GM19193 (cell line): ENCODE results near the gene GGCX.
A peak's percentile ranks its signal among the peaks of the same experiment; 100 is the strongest.

Experiments
- POLR2A ChIP-seq: IDR thresholded peaks from 4 replicates; pipeline ENCODE4 v1.6.1; 2011; ENCODE audit not compliant: insufficient read depth, insufficient read length; ENCODE audit errors: extremely low read depth

Gene GGCX

DNA sequence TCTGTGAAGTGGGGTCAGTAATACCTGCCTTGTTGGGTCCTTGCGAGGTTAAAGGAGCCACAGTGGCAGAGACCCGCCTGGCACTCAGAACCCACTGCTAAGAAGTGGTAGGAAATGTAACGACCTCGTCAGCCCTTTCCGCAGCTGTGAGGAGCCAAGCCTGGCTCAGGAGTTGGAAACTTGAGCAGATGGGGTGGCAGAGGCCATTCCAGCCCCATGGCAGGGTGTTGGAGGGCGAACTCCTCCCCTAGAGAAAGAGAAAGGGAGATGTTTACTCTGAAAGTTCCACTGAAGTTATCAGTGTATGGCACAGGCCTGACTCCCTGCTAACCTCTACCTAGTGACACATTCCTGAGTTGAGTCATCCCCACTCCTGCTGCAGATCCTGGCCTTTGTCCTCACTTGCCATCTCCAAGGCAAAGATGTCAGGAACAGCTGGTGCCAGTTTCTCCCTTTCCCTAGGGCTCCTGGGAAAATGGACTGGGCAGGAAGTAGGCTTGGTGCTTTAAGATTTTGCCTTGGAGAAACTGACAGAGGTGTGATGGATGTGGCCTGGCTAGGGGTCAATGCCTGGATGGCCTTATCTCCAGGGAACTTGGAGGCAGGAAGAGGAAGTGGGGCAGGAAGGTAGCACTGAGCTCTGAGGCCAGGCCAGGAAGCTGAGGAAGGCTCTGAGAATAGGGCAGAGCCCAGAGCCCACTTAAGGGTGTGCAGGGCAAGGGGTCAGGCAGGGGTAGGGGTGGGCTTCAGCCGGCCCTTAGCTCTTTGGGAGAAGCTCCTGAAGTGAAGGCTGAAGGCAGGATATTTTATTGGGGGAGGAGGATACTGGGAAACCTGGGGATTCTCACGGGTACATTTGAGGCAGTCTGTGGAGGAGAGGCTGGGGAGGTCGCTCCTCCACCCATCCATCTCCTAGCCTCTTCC lies 23.8 kb upstream of the GGCX start:
- no peak for TF ChIP-seq POLR2A

DNA sequence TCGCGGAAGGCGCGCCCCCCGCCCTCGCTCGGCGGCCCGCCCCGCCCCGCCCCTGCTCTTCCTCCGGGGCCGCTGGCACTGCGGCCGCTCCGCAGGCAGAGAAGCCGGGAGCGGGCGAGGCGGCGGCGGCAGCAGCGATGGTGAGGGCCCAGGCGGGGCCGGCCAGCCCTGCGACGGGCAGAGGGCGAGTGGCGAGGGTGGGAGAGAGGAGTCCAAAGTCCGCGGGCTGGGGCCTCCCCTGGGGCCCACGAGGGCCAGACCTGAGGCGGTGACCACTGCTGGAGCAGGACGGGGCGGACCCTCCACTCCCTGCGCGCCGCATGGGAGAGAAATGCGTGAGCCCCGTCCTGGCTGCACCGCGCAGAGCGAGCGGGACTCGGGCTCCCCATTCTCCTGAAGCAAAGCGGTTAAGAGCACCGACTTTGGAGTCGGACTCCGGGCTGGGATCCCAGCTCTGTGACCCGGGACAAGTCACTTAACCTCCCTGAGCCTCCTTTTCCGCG lies 23.1 kb upstream of the GGCX start, which contains the start of gene VAMP5:
VAMP5 (plus strand) TSS at position 78 of the 503 bp plus-strand sequence; CDS start at position 138, 60 bp downstream.
- peak; percentile 57 for TF ChIP-seq POLR2A

- TF ChIP-seq POLR2A = no peak
Measured at GRCh38 chr2:85583667-85584353, 22.5 kb upstream of the GGCX start.

DNA sequence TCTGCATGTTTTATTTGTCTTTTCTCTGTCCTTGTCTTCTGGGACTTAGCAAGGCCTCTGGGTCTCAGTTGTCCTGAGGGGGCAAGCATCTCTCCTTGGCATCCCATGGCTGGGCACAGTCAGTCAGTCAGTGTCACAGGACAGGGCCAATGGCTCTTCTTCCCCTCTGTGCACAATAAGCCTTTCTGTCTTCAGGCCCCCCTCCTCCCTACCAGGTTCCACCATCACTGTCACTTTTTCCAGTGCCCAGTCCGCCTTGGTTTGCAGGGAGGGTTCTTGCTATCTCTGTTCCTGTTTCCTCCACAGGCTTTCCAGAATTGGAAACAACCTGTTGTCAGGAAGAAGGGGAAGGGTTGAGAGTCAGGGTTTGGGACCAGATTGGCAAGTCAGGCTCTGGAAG lies 21.2 kb upstream of the GGCX start:
- TF ChIP-seq POLR2A = no peak

GRCh38 chr2:85580206-85580605 lies 18.9 kb upstream of the GGCX start:
- TF ChIP-seq POLR2A = no peak

DNA sequence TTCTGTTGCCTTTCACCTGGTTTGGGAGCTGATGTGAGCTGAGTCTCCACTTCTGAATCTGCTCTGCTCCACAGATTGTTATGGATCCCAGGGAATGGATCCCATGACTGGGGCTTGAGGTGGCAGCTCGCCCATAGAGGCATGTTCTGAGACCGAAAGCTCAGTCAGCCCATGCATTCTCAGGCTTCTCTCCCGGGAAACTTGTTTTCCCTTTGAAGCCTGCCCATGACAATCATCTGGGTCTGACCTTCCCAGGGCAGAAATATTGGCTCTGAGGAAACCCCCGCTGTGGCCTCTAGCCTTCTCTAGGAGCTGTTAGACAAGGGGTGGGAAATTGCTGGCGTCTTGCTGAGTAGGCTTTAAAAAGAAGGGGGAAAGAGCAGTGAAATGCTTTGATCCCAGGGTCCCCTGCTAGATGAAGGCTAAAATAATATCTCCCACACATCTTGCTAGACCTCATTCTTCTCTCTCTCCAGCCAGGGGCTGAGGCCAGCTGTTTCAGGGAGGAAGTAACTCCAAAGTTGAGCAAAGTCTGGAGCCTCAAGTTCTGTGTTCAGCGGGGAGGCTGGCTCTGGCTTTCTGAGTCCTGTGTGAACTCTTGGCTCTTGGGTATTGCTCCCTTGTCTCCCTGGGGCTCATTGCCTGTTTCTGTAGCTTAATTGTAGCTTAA lies 18.1 kb upstream of the GGCX start:
- TF ChIP-seq POLR2A = no peak

DNA sequence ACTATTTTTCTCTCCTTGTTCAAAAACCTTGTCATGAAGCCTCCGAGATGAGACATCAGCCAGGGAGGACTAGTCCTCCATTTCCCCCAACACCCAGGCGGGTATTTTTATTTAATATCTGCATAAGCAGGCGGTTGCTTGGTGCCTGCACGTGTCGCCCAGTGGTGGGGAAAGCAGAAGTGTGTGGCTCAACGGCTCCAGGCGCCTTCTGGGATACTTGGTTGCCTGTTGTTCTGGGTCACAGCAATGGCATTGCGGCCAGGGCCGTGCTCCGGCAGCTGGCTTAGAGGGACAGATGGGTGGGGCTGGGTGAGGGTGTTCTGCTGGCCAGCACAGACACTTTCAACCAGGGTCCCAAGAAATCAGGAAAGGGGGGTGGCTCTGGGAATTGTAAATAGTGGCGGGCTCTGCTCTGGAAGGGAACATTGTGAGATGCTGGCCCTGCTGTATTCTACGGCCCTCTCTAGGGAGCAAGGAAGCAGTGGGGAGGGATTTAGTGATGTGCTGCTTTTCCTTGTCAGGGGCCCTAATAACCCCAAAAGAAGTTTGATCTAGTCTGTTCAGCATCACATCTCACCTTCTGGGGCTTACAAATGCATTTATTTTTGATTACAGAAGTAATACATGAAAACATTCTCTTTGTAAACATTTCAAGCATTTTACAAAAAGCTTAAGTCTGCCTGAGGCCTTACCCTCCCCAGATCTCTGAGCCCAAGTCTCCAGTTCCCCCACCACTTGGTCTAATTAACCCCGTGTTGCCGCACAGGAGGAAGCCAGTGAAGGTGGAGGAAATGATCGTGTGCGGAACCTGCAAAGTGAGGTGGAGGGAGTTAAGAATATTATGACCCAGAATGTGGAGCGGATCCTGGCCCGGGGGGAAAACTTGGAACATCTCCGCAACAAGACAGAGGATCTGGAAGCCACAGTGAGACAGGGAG lies 17.2 kb upstream of the GGCX start:
- no peak for TF ChIP-seq POLR2A

GRCh38 chr2:85577386-85578242 lies 16.3 kb upstream of the GGCX start, which contains the start of gene VAMP8:
Gene VAMP8, plus strand, starts transcription at chr2:85577586. Its CDS starts 61 bp downstream, at chr2:85577647.
- peak; percentile 62 for TF ChIP-seq POLR2A

GRCh38 chr2:85577063-85577385 lies 15.7 kb upstream of the GGCX start:
- no peak for TF ChIP-seq POLR2A

GRCh38 chr2:85575739-85576138 lies 14.4 kb upstream of the GGCX start:
- TF ChIP-seq POLR2A = no peak

DNA sequence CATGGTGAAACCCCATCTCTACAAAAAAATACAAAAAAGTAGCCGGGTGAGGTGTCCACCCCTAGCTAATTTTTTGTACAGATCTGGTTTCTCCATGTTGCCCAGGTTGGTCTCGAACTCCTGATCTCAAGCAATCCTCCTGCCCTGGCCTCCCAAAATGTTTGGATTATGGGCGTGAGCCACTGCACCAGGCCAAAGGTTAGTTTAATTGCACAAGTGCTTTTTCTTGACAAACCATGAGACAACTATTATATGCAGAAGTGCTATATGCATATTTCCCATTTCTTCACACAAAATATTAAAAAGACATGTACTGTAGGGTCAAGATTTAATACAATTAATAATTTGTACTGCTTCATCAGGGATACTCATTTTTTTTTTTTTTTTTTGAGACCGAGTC lies 5.0 kb upstream of the GGCX start:
- no peak for TF ChIP-seq POLR2A

DNA sequence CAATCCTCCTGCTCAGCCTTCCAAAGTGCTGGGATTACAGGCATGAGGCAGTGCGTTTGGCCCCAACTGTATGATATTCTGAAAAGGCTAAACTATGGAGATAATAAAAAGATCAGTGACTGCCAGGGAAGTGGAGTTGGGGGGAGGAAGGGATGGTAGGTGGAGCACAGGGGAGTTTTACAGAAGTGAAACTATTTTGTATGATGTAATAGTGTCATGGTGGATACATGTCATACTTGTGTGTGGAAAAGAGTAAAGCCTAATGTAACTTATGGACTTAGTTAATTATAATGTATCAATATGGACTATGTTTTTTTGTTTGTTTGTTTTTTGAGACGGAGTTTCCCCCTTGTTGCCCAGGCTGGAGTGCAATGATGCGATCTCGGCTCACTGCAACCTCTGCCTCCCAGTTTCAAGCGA lies 2.9 kb upstream of the GGCX start:
- TF ChIP-seq POLR2A = no peak

DNA sequence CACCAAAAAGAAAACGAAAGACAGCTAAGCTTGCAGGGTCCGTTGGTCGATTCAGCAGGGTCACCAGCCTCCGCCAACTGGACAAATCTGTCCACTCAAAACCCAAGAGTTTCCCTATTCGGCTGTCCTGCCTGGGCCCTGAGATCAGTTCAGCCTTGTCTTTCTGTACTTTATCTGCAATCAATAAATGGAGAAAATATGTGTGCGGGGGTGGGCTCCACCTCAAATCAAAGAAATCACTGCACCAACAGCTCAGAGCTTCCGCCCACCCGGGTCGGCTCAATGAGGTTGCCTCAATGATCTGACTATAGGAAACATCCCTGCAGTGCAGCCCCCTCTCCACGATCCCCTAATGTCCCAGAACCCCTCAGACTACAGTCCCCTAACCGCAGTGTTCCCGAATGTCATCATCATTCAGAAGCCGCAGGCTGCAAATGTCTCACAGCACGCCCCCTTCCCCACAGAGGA lies 447 bp downstream of the GGCX start:
- no peak for TF ChIP-seq POLR2A
